Left kidney (tissue), 2 donors: ENCODE measurements around the gene MICALL2. TPM values are rescaled to one million over a fixed set of nuclear protein-coding genes. Genes with fewer than 3 reads are reported as not detected.
A peak's percentile ranks its signal among the peaks of the same experiment; 100 is the strongest.

Source experiments
- DNase-seq: peaks from one replicate; pipeline ENCODE4 v3.0.0-alpha.2; 2013
- polyA plus RNA-seq: library from polyadenylated mRNA; unstranded; fragments of 120-200 nt; gene quantifications from one replicate; pipeline ENCODE4 v1.2.1, GENCODE V29; 2013; ENCODE audit not compliant: insufficient read length

The MICALL2 gene
- polyA plus RNA-seq, 1 donor, result 7.9 TPM

DNA sequence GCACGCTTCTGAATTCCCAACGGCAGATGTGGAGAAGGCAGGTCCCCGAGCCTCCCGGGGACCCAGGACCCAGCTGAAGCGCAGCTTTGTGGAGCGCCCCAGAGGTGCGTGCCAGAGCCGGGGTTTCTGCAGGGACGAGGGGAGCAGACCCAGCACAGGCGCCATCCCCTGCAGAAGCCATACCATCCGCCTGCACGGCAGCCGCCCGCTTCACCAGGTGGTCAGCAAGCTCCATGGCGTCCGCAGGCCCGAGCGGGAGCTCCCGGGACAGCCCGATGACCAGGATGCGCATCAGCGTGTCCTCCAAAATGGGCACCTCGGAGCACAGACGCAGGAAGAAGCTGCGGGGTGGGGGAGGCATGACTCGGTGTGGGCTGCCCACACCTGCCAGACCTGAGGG is 34.3 kb upstream of the MICALL2 start:
- no peak for DNase-seq

DNA sequence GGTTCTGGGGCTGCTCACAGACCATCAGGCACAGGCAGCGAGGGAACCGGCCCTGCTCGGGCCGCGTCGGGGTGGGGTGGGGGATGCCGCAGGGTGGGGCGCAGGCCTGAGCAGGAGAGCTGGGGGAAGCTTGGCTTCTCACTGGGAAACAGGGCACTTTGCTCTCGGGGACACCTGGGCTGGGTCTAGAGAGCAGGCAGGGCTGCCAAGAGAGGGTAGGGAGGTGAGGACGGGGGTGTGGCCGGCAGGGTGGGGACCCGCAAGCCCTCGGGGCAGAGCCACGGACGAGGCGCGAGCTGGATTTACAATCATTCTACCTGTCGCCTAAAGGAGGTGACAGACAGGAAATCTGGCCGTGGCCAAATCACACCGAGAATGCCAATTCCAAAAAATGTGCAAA is 33.9 kb upstream of the MICALL2 start:
- no peak for DNase-seq

DNA sequence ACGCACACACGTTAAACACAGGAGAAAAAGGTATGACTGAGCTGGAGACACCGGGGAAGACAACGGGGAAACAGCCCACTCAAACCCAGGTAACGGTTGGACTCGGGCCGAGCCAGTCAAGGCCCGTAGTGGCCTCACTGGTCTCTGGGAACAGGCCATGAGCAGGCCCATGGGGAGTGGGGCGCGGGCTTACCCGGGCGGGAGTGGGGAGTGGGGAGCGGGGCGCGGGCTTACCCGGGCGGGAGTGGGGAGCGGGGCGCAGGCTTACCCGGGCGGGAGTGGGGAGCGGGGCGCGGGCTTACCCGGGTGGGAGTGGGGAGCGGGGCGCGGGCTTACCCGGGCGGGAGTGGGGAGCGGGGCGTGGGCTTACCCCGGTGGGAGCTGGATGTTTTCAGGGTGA is 33.4 kb upstream of the MICALL2 start:
- no peak for DNase-seq

DNA sequence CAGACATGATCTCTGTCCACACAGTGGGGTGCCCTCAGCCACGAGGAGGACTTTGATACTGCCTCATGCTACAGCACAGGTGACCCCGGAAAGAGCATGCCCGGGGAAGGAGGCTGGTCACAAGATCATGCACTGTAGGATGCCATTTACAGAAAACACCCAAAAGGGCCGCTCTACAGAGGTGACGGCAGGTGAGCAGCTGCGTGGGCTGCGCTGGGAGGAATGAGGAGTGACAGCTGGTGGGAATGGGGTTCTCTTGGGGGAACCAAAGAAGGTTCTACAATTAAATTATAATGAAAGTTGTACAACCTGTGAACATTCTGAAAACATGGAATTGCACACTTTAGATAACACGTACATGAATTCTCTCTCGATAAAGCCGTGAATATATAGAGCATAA is 33.0 kb upstream of the MICALL2 start:
- no peak for DNase-seq

DNA sequence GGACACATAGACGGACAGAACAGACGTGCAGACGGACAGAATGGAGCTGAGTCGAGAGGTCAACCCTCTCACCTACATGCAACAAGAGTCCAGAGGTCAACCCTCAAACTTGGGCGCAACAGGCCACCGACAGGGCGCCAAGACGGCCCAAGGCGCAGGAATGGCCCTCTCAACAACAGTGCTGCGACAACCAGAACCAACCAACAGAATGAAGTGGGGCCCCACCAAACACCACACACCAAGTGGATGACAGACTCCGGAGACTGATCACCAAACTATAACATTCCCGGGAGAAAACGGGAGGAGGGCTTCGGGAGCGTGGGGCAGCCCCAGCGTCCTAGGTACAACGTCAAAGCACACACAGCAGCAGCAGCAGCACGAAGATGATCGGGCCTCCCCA is 31.6 kb upstream of the MICALL2 start:
- no peak for DNase-seq

DNA sequence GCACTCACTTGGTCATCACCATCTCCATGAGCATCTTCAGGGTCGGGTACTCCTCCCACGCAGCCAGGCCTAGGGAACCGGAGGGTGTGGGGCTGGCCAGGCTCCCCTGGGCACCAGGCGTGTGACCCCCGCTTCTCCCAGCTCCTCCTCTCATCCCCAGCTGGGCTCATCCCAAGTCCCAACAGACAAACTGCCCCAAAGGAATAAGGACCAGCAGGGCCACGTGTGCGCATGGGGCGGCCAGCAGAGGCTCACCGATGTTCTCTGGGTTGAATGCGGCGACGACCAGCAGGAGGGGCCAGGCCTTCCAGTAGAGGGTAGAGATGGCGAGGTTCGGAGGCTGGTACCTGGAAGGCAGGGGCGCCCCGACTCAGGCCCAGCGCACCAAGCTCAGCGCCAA is 30.1 kb upstream of the MICALL2 start:
- DNase-seq, result no peak

DNA sequence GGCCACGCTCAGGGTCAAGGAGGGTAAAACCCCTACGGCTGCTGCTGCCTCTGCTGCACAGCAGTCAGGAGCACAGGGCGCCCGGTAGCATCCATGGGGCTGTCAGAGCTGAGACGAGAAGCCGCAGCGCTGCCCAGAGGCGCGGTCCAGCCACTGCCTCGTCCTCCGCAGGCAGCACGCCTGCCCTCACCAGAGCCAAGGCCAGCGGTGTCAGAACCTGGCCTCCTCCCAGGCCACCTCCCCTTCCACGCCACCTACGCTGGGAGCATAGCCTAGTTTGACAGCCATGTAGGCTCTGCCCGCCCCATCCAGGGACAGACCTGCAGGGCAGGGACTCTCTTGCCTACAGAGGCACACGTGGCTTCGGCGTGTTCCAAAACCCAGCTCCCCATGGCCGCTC is 28.7 kb upstream of the MICALL2 start:
- no peak for DNase-seq

DNA sequence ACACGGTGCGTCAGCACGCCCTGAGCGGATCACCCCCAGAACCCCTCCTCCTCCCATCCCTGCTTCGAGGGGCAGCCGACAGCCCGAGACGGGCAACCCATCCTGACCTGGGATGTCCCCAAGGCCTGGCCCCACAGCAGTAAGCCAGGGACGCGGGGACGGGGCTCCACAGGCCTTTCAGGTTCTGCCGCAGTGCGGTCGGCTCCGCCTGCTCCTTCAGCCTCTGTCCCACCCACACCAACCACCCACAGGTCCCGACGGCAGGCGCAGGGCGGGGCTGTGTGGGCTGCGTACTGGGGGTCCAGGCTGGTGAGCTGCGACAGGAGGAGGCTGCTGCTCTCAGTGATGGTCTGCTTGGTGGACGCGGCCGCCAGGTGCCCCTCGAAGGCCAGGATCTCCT is 28.2 kb upstream of the MICALL2 start:
- no peak for DNase-seq

DNA sequence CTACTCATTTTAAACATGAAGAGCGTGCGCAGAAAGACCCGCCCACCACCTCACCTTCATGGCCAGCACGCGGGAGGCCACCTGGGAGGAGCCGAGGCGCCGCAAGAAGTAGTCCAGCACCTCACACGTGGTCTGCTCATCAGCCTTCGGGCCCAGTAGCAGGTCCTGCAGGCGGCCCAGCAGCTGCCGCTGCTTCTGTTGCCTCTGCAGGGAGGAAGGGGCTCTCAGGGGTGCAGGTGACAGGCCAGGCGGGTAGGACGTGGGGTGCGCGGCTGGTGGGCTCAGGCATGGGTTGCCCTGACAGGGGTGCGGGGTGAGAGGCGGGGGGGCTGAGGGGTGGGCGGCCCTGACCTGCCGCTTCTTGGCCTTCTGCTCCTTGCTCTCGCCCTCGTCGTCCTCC is 27.3 kb upstream of the MICALL2 start:
- DNase-seq, result no peak

DNA sequence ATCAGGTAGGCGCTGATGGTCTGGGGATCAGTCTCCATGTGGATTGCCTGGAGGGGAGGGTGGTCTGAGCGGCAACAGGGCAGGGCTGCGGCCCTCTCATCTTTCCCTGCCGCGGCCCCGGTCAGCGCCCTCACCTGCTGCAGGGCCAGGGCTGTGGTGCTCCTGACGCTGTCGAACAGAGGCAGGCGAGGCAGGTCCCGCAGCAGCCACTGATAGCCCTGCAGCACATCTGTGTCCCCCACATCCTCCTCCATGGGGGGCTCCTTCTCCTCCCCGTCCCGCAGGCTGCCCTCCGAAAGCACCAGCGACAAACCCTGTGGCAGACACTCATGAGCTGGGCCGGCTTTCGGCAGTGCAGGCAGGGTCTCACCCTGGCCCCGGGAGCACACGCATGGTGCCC is 25.9 kb upstream of the MICALL2 start:
- no peak for DNase-seq

DNA sequence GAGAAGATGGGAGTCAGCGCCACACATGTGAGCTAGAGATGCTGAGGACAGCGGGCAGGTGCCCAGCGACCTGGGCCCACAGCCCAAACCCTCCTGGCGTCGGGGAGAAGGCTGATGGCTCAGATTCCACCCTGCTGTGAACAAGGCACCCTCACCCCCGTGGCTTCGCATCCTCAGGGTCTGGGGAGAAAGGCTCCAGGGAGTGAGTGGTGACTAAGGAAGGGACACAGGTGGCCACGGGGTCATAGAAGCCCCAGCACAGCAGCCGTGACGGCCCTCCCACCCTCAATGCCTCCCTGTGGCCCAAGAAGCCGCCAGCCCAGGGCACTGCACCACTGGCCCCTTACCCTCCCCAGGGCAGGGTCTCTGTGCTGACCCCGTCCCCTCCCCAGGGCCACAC is 25.3 kb upstream of the MICALL2 start:
- no peak for DNase-seq

DNA sequence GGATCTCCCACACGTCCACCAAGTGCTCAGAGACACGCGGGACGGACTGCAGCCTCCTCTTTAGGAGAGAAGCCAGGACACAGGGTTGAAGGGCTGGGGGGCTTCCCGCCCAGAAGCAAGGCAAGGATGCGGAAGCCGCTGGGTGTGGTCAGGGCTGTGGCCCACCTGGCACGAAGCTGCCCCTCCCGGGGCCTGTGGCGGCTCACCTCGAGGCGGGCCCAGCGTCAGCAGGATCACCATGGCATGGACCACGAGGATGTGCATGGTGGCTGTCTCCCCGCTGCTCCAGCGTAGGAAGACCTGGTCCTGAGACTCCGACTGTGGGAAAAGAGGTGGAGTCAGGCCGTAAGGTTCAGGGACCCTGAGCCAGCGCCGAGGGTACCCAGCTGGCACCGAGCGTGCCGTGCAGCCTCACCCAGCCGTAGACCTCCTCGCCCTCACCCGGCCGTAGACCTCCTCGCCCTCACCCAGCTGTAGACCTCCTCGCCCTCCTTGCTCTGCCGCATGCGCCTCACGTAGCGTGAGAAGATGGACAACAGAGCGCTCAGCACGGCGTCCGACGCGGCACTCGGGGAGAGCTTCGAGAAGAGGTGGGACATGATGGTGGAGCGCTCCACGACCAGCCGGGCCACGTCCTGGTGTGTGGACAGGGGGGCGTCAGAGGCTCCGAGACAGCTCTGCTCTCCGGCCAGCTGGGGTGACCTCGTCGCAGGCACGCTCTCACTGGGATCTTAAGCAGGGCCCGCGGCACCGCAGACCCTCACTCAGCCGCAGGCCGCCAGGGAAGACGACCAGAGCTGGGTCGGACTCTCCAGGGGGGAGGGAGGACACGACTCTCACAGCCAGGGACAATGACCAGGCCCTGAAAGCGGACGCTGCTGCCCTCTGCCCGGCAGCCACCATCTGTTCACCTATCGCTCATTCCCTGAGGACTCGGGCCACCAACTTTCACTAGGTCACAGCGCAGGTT is 24.6 kb upstream of the MICALL2 start:
- DNase-seq, result no peak

DNA sequence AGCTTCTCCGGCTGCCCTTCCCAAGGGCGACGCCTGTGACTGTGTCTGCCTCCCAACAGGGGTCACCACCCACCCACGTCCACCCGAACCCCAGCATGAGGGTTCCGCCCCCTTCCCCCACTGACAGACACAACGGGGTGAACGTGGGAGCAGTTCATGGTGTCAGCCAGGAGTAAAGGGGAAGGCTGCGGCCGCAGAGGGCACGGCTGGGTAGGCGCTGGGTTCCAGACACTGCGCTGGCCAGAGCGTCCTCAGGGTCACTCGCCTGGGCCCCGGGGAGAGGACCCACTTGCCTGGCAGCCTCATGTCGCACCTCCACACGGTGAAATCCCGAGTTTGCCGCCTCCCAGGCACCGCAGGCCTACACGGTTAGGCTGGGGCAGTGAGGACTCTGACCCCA is 23.8 kb upstream of the MICALL2 start:
- DNase-seq, result no peak

DNA sequence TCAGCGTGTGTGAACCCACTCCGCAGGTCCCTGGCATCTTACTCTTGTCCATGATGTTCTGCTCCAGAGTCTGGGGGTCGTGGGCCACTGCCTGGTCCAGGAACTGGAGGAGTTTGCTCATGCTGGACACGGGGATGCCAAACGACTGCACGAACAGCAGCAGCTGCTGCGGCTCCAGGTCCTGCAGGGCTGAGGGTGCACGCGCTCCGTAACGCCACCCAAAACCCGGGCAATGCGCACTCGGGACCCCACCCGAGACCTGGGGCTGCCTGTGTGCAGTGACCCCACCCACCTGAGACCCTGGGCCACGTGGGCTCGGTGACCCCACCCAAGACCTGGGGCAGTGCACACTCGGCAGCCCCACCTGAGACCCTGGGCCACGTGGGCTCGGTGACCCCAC is 22.0 kb upstream of the MICALL2 start:
- no peak for DNase-seq

DNA sequence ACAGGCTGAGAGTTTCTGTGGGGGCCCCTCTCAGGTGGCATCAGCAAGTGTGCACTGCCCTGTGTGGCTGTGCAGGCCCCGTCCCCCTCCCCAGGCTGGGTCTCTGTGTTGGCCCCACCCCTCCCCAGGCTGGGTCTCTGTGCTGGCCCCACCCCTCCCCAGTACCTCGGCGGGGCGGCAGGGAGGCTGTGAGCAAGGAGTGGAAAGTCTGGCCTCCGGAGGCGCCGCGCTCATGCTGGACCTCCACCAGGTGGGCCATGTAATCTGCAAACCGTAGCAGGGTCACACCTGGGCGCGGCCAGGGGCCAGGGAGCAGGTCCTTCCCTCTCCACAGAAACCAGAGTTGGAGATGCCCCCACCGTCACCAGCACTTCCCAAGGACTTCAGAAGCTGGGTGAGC is 21.4 kb upstream of the MICALL2 start:
- DNase-seq, result no peak

DNA sequence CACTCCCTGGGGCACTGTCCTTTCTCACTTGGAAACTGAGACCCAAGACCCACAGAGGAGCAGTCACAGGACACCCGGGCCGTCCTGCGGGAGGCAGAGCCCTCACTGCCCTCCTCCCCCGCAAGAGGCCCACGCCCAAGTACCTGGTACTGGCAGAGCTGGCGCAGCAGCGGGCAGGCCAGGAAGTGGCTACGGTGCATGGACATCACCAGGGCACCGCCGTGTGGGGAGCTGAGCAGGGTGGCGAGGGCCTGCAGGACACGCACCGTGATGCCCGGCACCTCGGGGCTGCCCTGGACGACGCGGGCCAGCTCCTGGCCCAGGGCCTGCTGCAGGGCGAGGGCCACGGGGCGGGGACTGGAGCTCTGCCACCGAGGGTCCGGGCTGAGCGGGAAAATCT is 20.0 kb upstream of the MICALL2 start:
- no peak for DNase-seq

DNA sequence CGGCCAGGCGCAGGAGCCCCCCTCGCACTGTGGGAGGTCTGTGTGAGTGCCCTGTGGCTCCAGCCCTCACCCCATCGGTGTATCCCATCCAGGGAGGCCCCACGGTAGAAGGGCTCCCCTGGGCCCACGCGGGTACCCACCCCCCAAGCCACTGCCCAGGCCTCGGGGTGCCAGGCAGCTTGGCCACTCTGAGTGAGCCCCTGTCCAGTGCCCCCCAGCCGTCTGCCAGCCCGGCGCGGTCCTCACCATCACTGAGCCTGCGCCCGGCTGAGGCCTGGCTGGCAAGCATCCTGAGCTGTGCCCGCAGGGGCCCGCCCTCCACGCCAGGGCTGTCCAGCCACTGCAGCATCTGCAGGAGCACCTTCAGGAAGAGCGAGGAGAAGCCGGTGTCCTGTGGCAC is 19.2 kb upstream of the MICALL2 start:
- DNase-seq, result no peak

DNA sequence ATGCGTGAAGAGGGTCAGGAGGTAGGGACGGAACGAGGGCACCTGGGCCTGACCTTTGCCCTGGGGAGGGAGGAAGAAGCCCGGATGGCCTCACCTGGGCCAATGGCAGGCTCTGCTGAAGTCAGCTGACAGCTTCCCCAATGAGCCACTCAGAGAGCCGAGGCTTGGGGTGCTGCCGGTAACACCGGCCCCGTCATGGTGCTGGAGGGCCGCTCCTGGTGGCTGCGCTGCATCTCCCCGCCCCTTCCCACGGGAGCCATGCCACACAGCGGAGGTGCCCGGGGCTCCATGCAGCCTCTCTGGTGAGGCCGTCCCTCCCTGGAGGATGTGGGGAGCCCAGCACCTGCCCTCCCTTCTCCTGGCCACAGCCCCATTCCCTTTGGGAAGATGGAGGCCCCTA is 17.6 kb upstream of the MICALL2 start:
- DNase-seq, result no peak

DNA sequence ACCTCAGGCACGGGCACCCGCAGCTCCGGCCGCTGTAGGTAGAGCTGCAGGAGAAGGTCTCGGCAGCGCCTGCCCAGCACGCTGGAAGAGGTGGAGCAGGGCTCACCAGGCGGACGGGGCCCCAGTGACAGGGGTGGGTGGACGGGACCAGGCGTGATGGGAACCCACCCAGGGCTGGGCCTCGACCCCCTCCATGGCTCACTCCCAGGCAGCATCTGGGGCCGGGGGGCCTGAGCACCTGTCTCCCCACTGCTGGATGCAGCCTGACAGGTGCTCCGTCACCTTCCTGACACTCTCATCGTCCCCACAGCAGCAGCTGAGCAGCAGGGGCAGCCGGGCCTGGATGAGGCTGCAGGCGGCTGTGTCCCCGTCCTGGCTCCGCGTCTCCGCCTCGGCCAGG is 16.7 kb upstream of the MICALL2 start:
- no peak for DNase-seq

DNA sequence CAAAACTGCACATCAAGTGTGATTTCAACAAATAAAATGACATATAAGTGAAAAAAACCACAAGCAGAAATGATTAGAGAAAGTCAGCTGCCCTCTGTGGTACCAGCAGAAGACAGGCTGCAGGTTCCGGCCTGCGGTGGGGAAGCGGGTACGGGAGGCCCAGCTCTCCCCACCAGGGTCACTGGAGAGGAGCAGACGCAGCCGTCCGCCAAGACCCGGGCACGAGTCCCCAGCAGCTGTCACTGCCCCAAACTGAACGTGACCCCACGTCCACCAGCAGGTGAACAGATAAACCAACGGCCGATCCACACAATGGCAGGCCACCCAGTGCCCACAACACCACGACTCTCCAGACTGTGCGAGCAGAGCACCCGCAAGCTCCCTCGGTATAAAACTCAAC is 16.1 kb upstream of the MICALL2 start:
- DNase-seq, result no peak

DNA sequence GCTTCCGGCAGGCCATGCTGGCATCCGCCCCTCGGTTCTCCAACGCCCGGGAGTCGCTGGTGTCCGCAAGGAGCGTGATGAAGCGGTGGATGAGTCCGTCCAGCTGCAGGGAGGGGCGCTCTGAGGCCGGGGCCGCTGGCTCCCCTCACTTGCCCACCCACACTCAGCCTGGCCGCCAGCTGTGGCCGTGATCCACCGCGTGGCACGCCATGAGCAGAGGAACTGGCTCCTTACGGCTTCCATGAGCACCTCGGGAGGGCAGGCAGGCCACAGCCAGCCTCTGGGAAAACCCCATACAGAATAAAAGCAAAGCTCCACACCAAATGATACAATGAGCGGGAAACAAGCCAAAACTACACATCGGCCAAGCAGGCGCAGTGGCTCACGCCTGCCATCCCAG is 15.5 kb upstream of the MICALL2 start:
- no peak for DNase-seq

DNA sequence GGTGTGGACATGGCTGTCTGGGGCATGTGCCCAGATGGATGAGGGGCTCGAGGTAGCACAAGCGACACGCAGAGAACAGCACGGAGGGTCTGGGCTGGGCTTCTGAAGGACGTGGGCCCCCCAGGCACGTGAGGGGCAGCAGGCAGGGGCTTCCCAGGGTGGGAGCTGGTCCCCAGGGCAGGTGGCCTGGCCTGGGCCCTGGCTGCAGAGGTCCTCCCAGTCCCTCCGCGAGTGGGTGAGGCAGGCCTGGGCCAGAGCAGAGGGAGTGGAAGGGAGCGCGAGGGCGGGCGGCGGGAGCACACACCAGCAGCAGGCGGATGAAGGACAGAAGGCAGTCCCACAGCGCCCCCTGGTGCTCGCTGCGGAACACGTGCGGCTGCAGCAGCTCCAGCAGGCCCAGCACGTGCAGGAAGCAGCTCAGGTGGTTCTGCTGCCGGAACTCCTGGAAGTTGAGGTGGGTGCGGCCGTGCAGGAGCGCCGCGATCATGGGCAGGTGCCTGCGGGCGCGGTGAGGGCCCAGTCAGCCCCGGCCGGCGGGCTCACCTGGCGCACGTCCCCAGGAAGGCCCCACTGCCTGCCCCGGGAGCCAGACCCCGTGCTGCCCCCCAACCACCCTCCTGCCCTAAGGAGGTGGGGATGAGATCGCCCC is 14.7 kb upstream of the MICALL2 start:
- DNase-seq, result peak; percentile 80

DNA sequence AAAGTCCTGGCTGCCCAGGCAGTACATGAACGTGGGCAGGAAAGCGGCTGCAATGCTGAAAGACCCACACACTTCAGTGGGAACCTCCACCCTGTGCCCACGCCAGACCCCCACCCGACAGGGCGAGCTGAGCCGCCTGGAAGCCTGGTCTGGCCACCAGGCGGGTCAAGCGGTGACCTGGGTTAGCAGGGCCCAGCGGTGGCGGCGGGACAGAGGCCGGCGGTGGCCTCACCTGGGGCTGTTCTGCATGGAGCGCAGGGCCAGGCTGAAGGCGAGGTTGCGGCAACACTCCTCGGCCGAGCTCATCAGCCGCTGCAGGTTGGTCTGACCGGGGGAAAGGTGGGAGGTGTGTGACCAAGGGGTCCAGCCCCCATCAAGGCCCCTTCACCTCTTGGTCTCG is 11.6 kb upstream of the MICALL2 start:
- no peak for DNase-seq
